IMR-90 (cell line): ENCODE measurements around the gene EPC2. TPM values are rescaled to one million over a fixed set of nuclear protein-coding genes. Genes with fewer than 3 reads are reported as not detected.

ENCODE experiments used
- ATAC-seq: fragments of 200-7000 bp; cut with Tn5 transposase; 2 replicates; pipeline ENCODE4 v1.9.1; 2020; ENCODE audit warnings: low read depth, mild to moderate bottlenecking, moderate library complexity
- BruUV-seq: library from RNA; stranded (reverse); fragments of 400-500 nt; replicated peaks from 2 replicates; lab custom pipeline; 2021; lab: Mats Ljungman, UMichigan
- CTCF ChIA-PET: fragments of 300-600 bp; formaldehyde crosslinking; extraction: SDS; loops from one replicate; lab custom pipeline; 2021; ENCODE audit warnings: antibody characterized with exemption; lab: Yijun Ruan, JAX
- POLR2A ChIA-PET: fragments of 300-600 bp; sonication (Branson Sonifier 250); formaldehyde crosslinking; loops from one replicate; lab custom pipeline; 2022; ENCODE audit warnings: antibody characterized with exemption; ENCODE audit not compliant: unreplicated experiment; lab: Charles Lee
- DNase-seq: peaks from one replicate; pipeline ENCODE4 v3.0.0; 2013
- H2AFZ ChIP-seq: replicated peaks from 2 replicates; pipeline ENCODE3; 2013; ENCODE audit warnings: low read length, mild to moderate bottlenecking; ENCODE audit not compliant: poor library complexity
- H2AK5ac ChIP-seq: 2 replicates; pipeline ENCODE4 v1.6.1; 2013; ENCODE audit warnings: low read depth, low read length, inconsistent platforms
- H2AK9ac ChIP-seq: replicated peaks from 2 replicates; pipeline ENCODE3; 2013; ENCODE audit warnings: mild to moderate bottlenecking, low read depth, low read length, moderate library complexity; ENCODE audit not compliant: poor library complexity
- H2BK120ac ChIP-seq: 2 replicates; pipeline ENCODE4 v1.6.1; 2013; ENCODE audit warnings: low read depth, low read length, inconsistent platforms
- H2BK15ac ChIP-seq: 3 replicates; pipeline ENCODE4 v1.6.1; 2013; ENCODE audit warnings: low read depth, low read length, inconsistent platforms
- H2BK20ac ChIP-seq: 2 replicates; pipeline ENCODE4 v1.6.1; 2013; ENCODE audit warnings: low read depth, mild to moderate bottlenecking, inconsistent platforms, low read length, moderate library complexity
- H2BK5ac ChIP-seq: 2 replicates; pipeline ENCODE4 v1.6.1; 2013; ENCODE audit warnings: mild to moderate bottlenecking, low read depth, low read length, inconsistent platforms; ENCODE audit not compliant: poor library complexity, severe bottlenecking
- H3K14ac ChIP-seq: replicated peaks from 2 replicates; pipeline ENCODE4 v1.6.1; 2013; ENCODE audit warnings: low read depth, low read length, inconsistent platforms
- H3K18ac ChIP-seq: 2 replicates; pipeline ENCODE4 v1.6.1; 2013; ENCODE audit warnings: low read depth, low read length, control low read depth
- H3K23ac ChIP-seq: 2 replicates; pipeline ENCODE4 v1.6.1; 2013; ENCODE audit warnings: low read depth, low read length, inconsistent platforms
- H3K27ac ChIP-seq: 2 replicates; pipeline ENCODE4 v1.5.1; 2013; ENCODE audit warnings: mild to moderate bottlenecking, control low read depth, low read length; ENCODE audit not compliant: insufficient read depth
- H3K27me3 ChIP-seq: 2 replicates; pipeline ENCODE4 v1.6.1; 2013; ENCODE audit warnings: low read length; ENCODE audit not compliant: control insufficient read depth, insufficient read depth
- H3K36me3 ChIP-seq: 2 replicates; pipeline ENCODE4 v1.6.1; 2013; ENCODE audit warnings: low read length, mixed read lengths; ENCODE audit not compliant: control insufficient read depth, insufficient read depth
- H3K4ac ChIP-seq: 2 replicates; pipeline ENCODE4 v1.6.1; 2013; ENCODE audit warnings: low read depth, low read length, inconsistent platforms
- H3K4me1 ChIP-seq: 2 replicates; pipeline ENCODE4 v1.6.1; 2013; ENCODE audit warnings: low read length, mixed read lengths; ENCODE audit not compliant: control insufficient read depth, insufficient read depth
- H3K4me2 ChIP-seq: 2 replicates; pipeline ENCODE4 v1.6.1; 2013; ENCODE audit warnings: low read depth, mild to moderate bottlenecking, control low read depth, low read length, moderate library complexity
- H3K4me3 ChIP-seq: 2 replicates; pipeline ENCODE4 v1.5.1; 2013; ENCODE audit warnings: low read depth, mild to moderate bottlenecking, control low read depth, low read length, moderate library complexity; ENCODE audit not compliant: insufficient read depth
- H3K56ac ChIP-seq: 2 replicates; pipeline ENCODE4 v1.6.1; 2013; ENCODE audit warnings: low read length, inconsistent platforms; ENCODE audit not compliant: insufficient read depth; ENCODE audit errors: extremely low read depth
- H3K79me1 ChIP-seq, 2 experiments: 2 replicates each; pipeline ENCODE4 v1.6.1; 2013; ENCODE audit warnings: low read length in 2 of 2, inconsistent platforms in 1 of 2, low read depth in 1 of 2
- H3K9ac ChIP-seq: 2 replicates; pipeline ENCODE4 v1.6.1; 2013; ENCODE audit warnings: low read depth, low read length, control low read depth
- H3K9me1 ChIP-seq: 2 replicates; pipeline ENCODE4 v1.6.1; 2013; ENCODE audit warnings: low read length, inconsistent platforms; ENCODE audit not compliant: insufficient read depth
- H3K9me3 ChIP-seq: 2 replicates; pipeline ENCODE4 v1.6.1; 2013; ENCODE audit warnings: low read length; ENCODE audit not compliant: control insufficient read depth, insufficient read depth
- H4K20me1 ChIP-seq: 2 replicates; pipeline ENCODE4 v1.6.1; 2013; ENCODE audit warnings: low read length, inconsistent platforms; ENCODE audit not compliant: insufficient read depth
- H4K5ac ChIP-seq: 2 replicates; pipeline ENCODE4 v1.6.1; 2013; ENCODE audit warnings: mild to moderate bottlenecking, low read depth, low read length, control low read depth
- H4K8ac ChIP-seq, 2 experiments: 2 replicates each; pipeline ENCODE4 v1.6.1; 2013; ENCODE audit warnings: low read depth in 2 of 2, low read length in 2 of 2, control low read depth in 1 of 2, inconsistent platforms in 1 of 2
- H4K91ac ChIP-seq: 2 replicates; pipeline ENCODE4 v1.6.1; 2013; ENCODE audit warnings: low read depth, low read length, inconsistent platforms; ENCODE audit not compliant: insufficient read depth
- BHLHE40 ChIP-seq: fragments of 150-350 bp; IDR thresholded peaks from 2 replicates; pipeline ENCODE4 v1.6.1; 2016; ENCODE audit warnings: mild to moderate bottlenecking, low read depth, low read length
- ELK1 ChIP-seq: fragments of 150-350 bp; IDR thresholded peaks from 2 replicates; pipeline ENCODE4 v1.6.1; 2016; ENCODE audit warnings: low read depth, mild to moderate bottlenecking, low read length, moderate library complexity, borderline replicate concordance
- MAFK ChIP-seq: IDR thresholded peaks from 2 replicates; pipeline ENCODE4 v1.6.1; 2012; ENCODE audit warnings: low read depth, low read length, improper control_type of control experiment
- MAZ ChIP-seq: IDR thresholded peaks from 2 replicates; pipeline ENCODE4 v1.6.1; 2012; ENCODE audit warnings: low read depth, mild to moderate bottlenecking, low read length, improper control_type of control experiment, moderate library complexity, borderline replicate concordance
- POLR2A ChIP-seq: IDR thresholded peaks from 2 replicates; pipeline ENCODE4 v1.6.1; 2012; ENCODE audit warnings: mild to moderate bottlenecking, low read depth, low read length
- RAD21 ChIP-seq: IDR thresholded peaks from 2 replicates; pipeline ENCODE4 v1.6.1; 2012; ENCODE audit warnings: low read length, improper control_type of control experiment
- RCOR1 ChIP-seq: IDR thresholded peaks from 2 replicates; pipeline ENCODE4 v1.6.1; 2012; ENCODE audit warnings: mild to moderate bottlenecking, low read length, improper control_type of control experiment; ENCODE audit not compliant: insufficient replicate concordance
- SMC3 ChIP-seq: fragments of 150-350 bp; IDR thresholded peaks from 2 replicates; pipeline ENCODE4 v1.6.1; 2016; ENCODE audit warnings: low read depth, mild to moderate bottlenecking, antibody characterized with exemption, low read length, moderate library complexity
- WGBS, 2 experiments: methylation state at CpG; one replicate each; pipeline versions ENCODE4 v1.1.5 to v1.1.7; 2013; ENCODE audit warnings: missing lambda C conversion rate in 2 of 2; ENCODE audit not compliant: insufficient read length in 1 of 2; ENCODE audit errors: extremely low coverage in 2 of 2; 5-methylcytosine and 5-hydroxymethylcytosine counted together
- dilution Hi-C: fragments of 300-500 bp; cut with HindIII; formaldehyde crosslinking; loops from one replicate; pipeline ENCODE4 v1.14.3; 2018; ENCODE audit warnings: low sequenced_read_pairs; ENCODE audit not compliant: unreplicated experiment
- in situ Hi-C: fragments of 300-500 bp; cut with MboI; formaldehyde crosslinking; loops from 3 replicates; pipeline ENCODE4 v1.14.3; 2019; ENCODE audit warnings: low sequenced_read_pairs, inconsistent platforms, mixed read lengths
- intact Hi-C: fragments of 100-400 bp; cut with micrococcal nuclease; formaldehyde crosslinking; loops from 2 replicates; pipeline ENCODE4 v1.10.0; 2022
- polyA plus RNA-seq, 3 experiments: library from polyadenylated mRNA; depleted of rRNA; stranded (reverse); fragments of >200 nt; gene quantifications; 2 replicates each; pipeline ENCODE4 v1.2.3, GENCODE V29; 2012; ENCODE audit warnings: low replicate concordance in 1 of 3
- total RNA-seq: library from RNA; depleted of rRNA; stranded (reverse); fragments of >200 nt; gene quantifications from 2 replicates; pipeline ENCODE4 v1.2.3, GENCODE V29; 2012

Gene EPC2
- total and polyA plus RNA-seq, 2 of the 4 experiments (the other 2 are of a cell fraction), result 10.6 to 22.6 TPM

DNA sequence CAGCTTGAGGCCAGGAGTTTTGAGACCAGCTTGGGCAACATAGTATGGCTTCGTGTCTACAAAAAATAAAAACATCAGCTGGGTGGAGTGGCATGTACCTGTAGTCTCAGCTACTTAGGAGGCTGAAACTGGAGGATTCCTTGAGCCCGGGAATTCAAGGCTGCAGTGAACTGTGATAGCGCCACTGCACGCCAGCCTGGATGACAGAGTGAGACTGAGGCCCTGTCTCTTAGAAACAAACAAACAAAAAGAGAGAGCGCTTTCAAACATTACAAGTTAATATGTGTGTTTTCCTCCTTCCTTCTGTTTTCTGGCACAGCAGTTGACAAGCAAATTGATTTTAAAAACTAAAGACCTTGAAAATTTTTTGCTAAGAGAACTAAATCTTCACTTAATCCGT lies 9.9 kb downstream of the EPC2 start:
- Histone ChIP-seq H2BK5ac (no peak overlapping the region), H3K18ac (no peak overlapping the region), H3K14ac (no peak overlapping the region), H4K5ac (no peak overlapping the region), H3K4me2 (no peak overlapping the region), H3K27me3 (no peaks in the 10 kb centered on the region), H3K23ac (no peak overlapping the region), H4K20me1 (peaks cover 88% of the 10 kb centered on the region), H2BK120ac (no peak overlapping the region), H4K91ac (no peak overlapping the region), H4K8ac (no peak overlapping the region), H2AFZ (no peak overlapping the region), H3K56ac (no peak overlapping the region), H3K27ac (no peak overlapping the region), H2AK5ac (no peak overlapping the region), H3K4me1 (peaks cover 3% of the 10 kb centered on the region), H3K9me1 (peaks cover 4% of the 10 kb centered on the region), H3K4me3 (no peak overlapping the region), H3K9ac (no peak overlapping the region), H3K4ac (no peak overlapping the region), H2BK20ac (no peak overlapping the region), H2AK9ac (no peak overlapping the region), H3K79me1 (peaks cover 15 to 43% of the 10 kb centered on the region in 2 experiments), H2BK15ac (no peak overlapping the region), H3K9me3 (no peaks in the 10 kb centered on the region), H3K36me3 (no peaks in the 10 kb centered on the region)
- BruUV-seq, result no TSS peak
- ChIA-PET POLR2A (no interaction called here), CTCF (no interaction called here)
- in situ Hi-C loops (loop anchor here (25.0 kb wide), 1 partner anchor 908 kb away; no protein-coding TSS in a partner anchor), intact Hi-C loops (no loop called here), dilution Hi-C loops (no loop called here)
- no CpG with 5 or more reads among the region's 6 CpGs for WGBS, 2 experiments
- DNase-seq (no peak), ATAC-seq (no peak)
- TF ChIP-seq RAD21, result no peak
- no peak for TF ChIP-seq POLR2A
- no peak for TF ChIP-seq BHLHE40
- no peak for TF ChIP-seq RCOR1
- TF ChIP-seq MAZ, result no peak
- TF ChIP-seq ELK1, result no peak
- TF ChIP-seq MAFK, result no peak
- no peak for TF ChIP-seq SMC3
